ENCODE results near the gene TBX10.
"Not testable (repeated sequence)": the region's sequence is repeated elsewhere in the genome, so short reads cannot be mapped to it uniquely, and the experiment has no call there.

Gene TBX10

DNA sequence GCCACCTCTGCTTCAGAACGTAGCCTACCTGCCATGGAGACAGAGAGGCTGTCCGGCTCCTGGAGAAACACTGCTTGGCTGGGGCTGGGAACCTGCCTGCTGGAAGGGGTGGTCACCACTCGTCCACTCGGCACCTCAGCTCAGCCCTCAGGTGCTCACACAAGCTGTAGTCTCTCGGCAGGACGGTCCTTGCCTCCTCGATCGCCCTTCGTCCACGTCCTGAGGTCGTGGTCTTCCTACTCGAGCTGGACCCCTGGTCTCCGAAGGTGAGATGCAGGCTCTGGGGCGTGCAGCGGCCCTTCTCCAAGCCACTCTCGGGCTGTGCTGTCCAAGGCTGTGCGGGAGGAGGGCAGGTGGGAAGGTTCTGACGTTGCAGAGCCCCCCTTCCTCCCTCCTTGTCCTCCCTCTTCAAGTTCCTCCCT is at the start of gene TBX10:
Gene TBX10 (minus strand): TSS at position 326 of the 422 bp plus-strand sequence. CDS start 291 bp downstream, at position 35.
- H3K27ac ChIP-seq (ENCODE audit: low read length), result no peak within 1 kb of the TSS
- H3K36me3 ChIP-seq (ENCODE audit: control insufficient read depth, low read depth, low read length), result no peaks in the 10 kb centered on the region
- no peak within 1 kb of the TSS for H3K4me3 ChIP-seq (ENCODE audit: low read length)
- H3K27me3 ChIP-seq (ENCODE audit: control insufficient read depth, insufficient read depth, low read length), result peaks cover 17% of the 10 kb centered on the region
- no peaks in the 10 kb centered on the region for H3K9me3 ChIP-seq (ENCODE audit: control insufficient read depth, low read depth, low read length)
- H3K9ac ChIP-seq (ENCODE audit: low read length), result no peak within 1 kb of the TSS
- H3K4me1 ChIP-seq (ENCODE audit: control insufficient read depth, low read depth, low read length), result no peaks in the 10 kb centered on the region

DNA sequence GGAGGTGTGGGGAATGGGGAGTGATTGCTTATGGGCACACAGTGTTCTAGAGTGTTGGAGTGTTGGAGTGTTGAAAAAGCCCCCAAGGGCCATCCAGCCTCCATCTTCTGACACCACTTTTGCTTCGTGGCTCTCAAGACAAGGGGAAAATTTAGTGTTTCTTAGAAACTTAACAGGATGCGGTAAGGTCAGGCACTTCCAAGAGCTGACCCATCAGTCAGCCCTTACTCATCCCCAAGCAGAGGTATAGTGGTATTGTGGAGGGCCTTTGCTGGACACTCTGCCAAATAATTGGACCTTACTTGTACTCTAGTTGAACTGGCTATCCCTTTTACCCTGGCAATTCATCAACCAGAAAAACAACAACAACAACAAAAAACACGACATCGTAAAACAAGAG is 49.6 kb upstream of the TBX10 start:
- H3K4me3 ChIP-seq (ENCODE audit: low read length), result no peak overlapping the region
- H3K27ac ChIP-seq (ENCODE audit: low read length), result no peak overlapping the region
- no peaks in the 10 kb centered on the region for H3K27me3 ChIP-seq (ENCODE audit: control insufficient read depth, insufficient read depth, low read length)

DNA sequence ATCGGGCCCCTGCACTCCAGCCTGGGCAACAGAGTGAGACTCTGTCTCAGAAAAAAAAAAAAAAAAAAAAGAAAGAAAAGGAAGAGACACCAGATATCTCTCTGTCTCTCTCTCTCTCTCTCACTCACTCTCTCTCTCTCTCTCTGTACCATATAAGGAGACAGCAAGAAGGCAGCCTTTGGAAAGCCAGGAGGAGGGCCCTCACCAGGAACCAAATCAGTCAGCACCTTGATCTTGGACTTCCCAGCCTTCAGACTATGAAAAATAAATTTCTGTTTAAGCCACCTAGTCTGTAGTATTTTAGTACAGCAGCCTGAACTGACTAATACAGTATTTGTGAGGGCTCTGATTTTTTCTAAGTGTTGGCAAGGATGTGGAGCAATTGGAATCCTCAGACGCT is 48.4 kb upstream of the TBX10 start:
- Histone ChIP-seq H3K4me1 (ENCODE audit: control insufficient read depth, low read depth, low read length) (peaks cover 6% of the 10 kb centered on the region), H3K27ac (ENCODE audit: low read length) (no peak overlapping the region), H3K27me3 (ENCODE audit: control insufficient read depth, insufficient read depth, low read length) (no peaks in the 10 kb centered on the region), H3K9ac (ENCODE audit: low read length) (no peak overlapping the region), H3K36me3 (ENCODE audit: control insufficient read depth, low read depth, low read length) (no peaks in the 10 kb centered on the region), H3K4me3 (ENCODE audit: low read length) (no peak overlapping the region), H3K9me3 (ENCODE audit: control insufficient read depth, low read depth, low read length) (no peaks in the 10 kb centered on the region)

More for the DNA sequence above, 49.6 kb upstream of the TBX10 start:
- Histone ChIP-seq H3K9me3 (ENCODE audit: control insufficient read depth, low read depth, low read length) (no peaks in the 10 kb centered on the region), H3K4me1 (ENCODE audit: control insufficient read depth, low read depth, low read length) (no peaks in the 10 kb centered on the region), H3K9ac (ENCODE audit: low read length) (no peak overlapping the region), H3K36me3 (ENCODE audit: control insufficient read depth, low read depth, low read length) (no peaks in the 10 kb centered on the region)

DNA sequence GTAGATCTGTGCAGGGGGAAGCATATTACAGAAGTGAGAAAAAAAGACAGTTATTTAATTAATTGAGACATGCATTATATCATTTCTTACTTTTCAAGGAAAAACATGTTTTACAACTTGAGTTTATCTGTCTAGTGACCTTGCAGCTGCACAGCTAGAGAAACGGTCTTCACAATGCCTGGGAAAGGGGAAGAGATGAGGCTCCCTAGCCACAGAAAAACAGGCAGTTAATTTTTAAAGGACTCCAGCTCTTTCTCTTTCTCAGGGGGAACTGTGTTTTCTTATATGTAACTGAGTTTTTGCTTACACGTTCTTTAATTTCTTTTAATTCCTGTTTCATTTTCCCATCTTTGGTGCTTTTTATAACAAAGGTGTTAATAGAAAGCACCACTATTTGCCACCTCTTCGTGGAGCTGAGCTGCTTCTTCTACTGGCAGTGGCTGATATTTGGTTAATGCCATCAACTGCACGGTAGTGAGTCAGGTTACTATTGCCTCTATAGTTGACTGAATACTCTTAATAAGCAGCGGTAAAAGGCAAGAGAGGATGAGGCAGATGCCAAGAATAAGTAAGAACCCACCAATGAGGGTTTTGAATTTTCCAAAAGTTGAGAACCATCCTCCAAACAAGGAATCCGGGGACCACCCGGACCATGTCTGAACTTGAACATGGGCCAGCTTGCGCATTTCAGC is 46.2 kb upstream of the TBX10 start:
- H3K4me3 ChIP-seq (ENCODE audit: low read length); H3K36me3 ChIP-seq (ENCODE audit: control insufficient read depth, low read depth, low read length); H3K4me1 ChIP-seq (ENCODE audit: control insufficient read depth, low read depth, low read length); H3K9me3 ChIP-seq (ENCODE audit: control insufficient read depth, low read depth, low read length); H3K27me3 ChIP-seq (ENCODE audit: control insufficient read depth, insufficient read depth, low read length); H3K27ac ChIP-seq (ENCODE audit: low read length); H3K9ac ChIP-seq (ENCODE audit: low read length): not testable (repeated sequence)

DNA sequence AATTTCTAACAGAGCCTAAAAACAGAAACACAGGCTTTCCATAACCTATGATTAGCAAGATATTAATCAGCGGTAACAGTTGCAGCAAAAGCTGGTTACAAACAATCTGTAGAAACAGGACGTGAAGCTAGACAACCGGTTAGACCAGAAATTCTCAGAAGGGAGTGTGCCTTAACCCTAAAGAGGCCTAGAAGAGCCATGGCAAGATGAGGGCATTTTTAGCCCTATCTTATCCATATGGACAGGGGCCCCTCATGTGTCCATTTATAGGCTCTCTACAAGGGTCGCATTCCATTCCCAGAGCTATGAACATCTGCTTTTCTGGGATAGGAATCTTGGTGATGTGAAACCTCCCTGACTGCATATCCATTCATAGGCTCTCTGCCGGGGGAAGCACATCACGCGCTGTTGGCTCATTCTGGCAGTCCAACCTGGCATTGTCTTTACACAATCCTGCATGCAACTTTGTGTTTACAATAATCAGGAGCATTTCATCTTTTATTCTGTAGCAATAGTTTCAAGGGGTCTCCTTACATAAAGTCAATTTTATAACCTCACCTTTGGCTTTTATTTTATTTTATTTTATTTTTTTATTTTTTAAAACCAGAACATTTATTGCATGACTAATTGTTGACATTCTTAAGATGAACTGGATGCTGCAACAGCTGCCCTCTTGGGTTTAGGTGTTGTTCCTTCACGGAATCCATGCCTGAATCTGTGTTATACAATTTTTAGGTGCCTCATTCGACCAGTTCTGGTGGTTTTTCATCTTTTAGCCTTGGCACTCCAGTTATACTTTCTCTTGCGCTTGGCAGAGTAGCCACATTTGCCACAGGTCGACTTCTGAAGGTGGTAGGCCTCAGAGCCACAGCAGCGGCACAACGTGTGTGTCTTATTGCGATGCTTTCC is 42.8 kb upstream of the TBX10 start:
- H3K27ac ChIP-seq (ENCODE audit: low read length); H3K36me3 ChIP-seq (ENCODE audit: control insufficient read depth, low read depth, low read length); H3K9me3 ChIP-seq (ENCODE audit: control insufficient read depth, low read depth, low read length); H3K4me3 ChIP-seq (ENCODE audit: low read length); H3K9ac ChIP-seq (ENCODE audit: low read length); H3K4me1 ChIP-seq (ENCODE audit: control insufficient read depth, low read depth, low read length); H3K27me3 ChIP-seq (ENCODE audit: control insufficient read depth, insufficient read depth, low read length): not testable (repeated sequence)

DNA sequence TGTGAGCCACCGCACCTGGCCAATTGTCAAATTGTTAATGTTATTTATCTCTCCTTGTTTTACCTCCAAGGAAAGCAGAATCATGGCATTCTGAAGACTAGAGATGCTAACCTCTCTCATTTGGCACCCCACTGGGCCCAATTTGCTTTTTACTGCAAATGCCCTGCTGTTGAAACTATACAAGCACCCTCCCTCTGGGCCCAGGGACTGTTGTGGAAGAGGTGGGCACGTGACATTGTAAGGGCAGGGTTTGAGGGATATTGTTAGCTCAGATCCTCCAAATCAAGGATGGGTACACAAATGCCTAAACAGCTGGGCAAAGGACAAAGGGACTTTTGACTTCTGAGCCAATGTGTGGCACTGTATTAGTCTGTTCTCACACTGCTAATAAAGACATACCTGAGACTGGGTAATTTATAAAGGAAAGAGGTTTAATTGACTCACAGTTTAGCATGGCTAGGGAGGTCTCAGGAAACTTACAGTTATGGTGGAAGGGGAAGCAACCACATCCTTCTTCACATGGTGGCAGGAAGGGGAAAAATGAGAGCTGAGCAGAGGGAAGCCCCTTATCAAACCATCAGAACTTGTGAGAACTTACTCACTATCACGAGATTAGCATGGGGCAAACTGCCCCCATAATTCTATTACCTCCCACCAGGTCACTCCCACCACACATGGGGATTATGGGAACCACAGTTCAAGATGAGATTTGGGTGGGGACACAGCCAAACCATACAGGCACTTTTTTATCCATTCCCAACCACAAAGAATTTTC is 41.3 kb upstream of the TBX10 start:
- Histone ChIP-seq H3K9me3 (ENCODE audit: control insufficient read depth, low read depth, low read length) (no peaks in the 10 kb centered on the region), H3K4me3 (ENCODE audit: low read length) (no peak overlapping the region)

DNA sequence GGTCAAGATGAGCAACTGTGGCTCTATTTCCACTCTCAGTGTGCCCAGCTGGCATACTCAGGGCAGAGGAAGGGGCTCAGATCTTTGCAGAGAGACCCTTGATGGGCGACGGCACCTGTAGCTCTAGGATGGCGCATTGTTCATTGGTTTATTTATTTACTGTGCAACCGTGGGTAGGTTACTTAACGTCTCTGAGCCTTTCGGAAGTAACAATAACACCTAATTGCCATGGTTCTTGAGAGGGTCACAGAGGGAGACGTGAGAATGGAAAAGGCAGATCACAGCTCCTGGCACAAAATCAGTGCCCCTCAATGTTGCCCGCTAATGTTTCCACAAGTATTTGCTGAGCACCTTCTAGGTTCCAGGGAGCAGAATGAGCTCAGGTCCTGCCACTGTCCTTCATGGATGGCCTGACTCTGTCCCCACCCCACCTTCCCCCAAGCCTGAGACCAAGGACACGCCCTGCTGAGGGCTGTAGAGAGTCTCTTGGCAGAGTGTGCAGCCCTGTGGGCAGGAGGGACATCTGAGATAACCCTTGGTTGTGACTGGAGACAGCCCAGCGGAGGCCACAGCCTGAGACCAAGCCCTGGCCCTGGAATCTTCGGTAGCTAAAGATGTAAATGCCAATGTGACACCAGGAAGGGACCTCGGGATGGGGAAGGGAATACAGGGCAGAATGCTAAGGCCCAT is 35.6 kb upstream of the TBX10 start:
- H3K27ac ChIP-seq (ENCODE audit: low read length), result no peak overlapping the region
- no peak overlapping the region for H3K9ac ChIP-seq (ENCODE audit: low read length)
- H3K4me1 ChIP-seq (ENCODE audit: control insufficient read depth, low read depth, low read length), result no peaks in the 10 kb centered on the region

More for the DNA sequence above, 41.3 kb upstream of the TBX10 start:
- no peak overlapping the region for H3K27ac ChIP-seq (ENCODE audit: low read length)
- H3K36me3 ChIP-seq (ENCODE audit: control insufficient read depth, low read depth, low read length), result no peaks in the 10 kb centered on the region
- H3K4me1 ChIP-seq (ENCODE audit: control insufficient read depth, low read depth, low read length), result peaks cover 6% of the 10 kb centered on the region
- H3K27me3 ChIP-seq (ENCODE audit: control insufficient read depth, insufficient read depth, low read length), result no peaks in the 10 kb centered on the region
- H3K9ac ChIP-seq (ENCODE audit: low read length), result no peak overlapping the region

DNA sequence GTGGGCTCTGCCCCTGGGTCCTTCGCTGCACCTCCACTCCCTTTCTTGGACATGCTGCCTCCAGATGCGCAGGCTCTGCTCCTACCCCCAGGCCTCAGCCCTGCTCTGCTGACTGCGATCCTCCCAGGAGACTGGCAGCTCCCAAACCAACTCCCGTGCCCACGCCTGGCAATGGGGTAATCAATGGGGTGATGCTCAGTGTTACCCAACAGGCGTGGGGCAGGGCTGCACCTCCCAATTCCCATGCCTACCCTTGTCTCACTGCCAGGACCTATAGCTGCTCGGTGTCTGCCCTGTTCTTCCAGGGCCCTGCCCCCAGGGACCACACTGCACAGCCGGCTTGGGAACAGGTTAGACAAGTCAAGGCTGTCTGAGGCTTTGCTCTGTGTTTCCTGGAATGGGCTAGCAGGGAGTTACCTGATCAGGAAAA is 34.9 kb upstream of the TBX10 start, which contains the start of gene ALDH3B2:
Gene ALDH3B2 (minus strand): TSS at position 182 of the 430 bp plus-strand sequence. CDS start 7,688 bp downstream, outside the sequence.
- no peak within 1 kb of the TSS for H3K9ac ChIP-seq (ENCODE audit: low read length)
- no peaks in the 10 kb centered on the region for H3K27me3 ChIP-seq (ENCODE audit: control insufficient read depth, insufficient read depth, low read length)
- H3K9me3 ChIP-seq (ENCODE audit: control insufficient read depth, low read depth, low read length), result no peaks in the 10 kb centered on the region
- no peaks in the 10 kb centered on the region for H3K4me1 ChIP-seq (ENCODE audit: control insufficient read depth, low read depth, low read length)
- H3K4me3 ChIP-seq (ENCODE audit: low read length), result no peak within 1 kb of the TSS
- H3K27ac ChIP-seq (ENCODE audit: low read length), result no peak within 1 kb of the TSS
- no peaks in the 10 kb centered on the region for H3K36me3 ChIP-seq (ENCODE audit: control insufficient read depth, low read depth, low read length)

More for the DNA sequence above, 35.6 kb upstream of the TBX10 start:
- H3K4me3 ChIP-seq (ENCODE audit: low read length), result no peak overlapping the region
- H3K27me3 ChIP-seq (ENCODE audit: control insufficient read depth, insufficient read depth, low read length), result no peaks in the 10 kb centered on the region
- H3K36me3 ChIP-seq (ENCODE audit: control insufficient read depth, low read depth, low read length), result no peaks in the 10 kb centered on the region
- H3K9me3 ChIP-seq (ENCODE audit: control insufficient read depth, low read depth, low read length), result no peaks in the 10 kb centered on the region

DNA sequence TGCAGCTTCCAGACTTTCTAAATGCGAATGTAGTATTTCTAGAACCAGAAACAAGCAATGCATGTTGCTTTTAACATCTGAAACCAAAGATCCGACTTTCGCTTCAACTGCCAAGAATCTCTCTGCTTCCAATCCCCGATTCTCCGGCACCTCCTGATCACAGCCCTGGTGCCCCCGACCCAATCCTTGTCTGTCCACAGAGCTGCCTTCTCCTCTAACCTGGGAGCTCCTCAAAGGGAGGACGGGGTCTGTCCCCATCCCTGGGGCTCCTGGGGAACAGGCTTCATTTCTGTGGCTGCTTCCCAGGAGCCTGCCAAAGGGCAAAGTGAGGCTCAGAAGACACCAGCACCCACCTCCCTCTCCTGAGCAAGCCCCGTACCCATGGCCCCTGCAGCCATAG is 34.3 kb upstream of the TBX10 start:
- H3K27ac ChIP-seq (ENCODE audit: low read length), result no peak overlapping the region
- H3K9me3 ChIP-seq (ENCODE audit: control insufficient read depth, low read depth, low read length), result no peaks in the 10 kb centered on the region
- H3K9ac ChIP-seq (ENCODE audit: low read length), result no peak overlapping the region
- no peaks in the 10 kb centered on the region for H3K36me3 ChIP-seq (ENCODE audit: control insufficient read depth, low read depth, low read length)
- no peaks in the 10 kb centered on the region for H3K27me3 ChIP-seq (ENCODE audit: control insufficient read depth, insufficient read depth, low read length)
- no peaks in the 10 kb centered on the region for H3K4me1 ChIP-seq (ENCODE audit: control insufficient read depth, low read depth, low read length)
- H3K4me3 ChIP-seq (ENCODE audit: low read length), result no peak overlapping the region

DNA sequence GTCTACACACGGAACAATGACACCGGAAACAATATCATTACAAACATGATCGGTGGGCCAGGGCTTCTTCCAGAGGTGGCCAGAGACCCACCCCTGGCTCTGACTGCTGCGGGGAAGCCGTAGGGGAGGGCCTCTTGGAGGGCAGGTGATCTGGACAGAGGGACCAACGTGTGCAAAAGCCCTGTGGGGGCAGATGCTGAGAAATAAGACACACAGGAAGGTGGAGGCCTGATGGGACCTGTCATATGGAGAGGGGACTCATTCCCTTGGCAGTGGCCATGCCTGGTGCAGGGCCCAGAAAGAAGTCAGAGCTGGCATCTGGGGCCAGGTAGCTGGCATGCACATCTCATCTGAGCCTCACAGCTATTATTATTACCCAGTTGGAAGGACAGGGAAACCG is 33.8 kb upstream of the TBX10 start:
- Histone ChIP-seq H3K4me1 (ENCODE audit: control insufficient read depth, low read depth, low read length) (no peaks in the 10 kb centered on the region), H3K27me3 (ENCODE audit: control insufficient read depth, insufficient read depth, low read length) (no peaks in the 10 kb centered on the region), H3K36me3 (ENCODE audit: control insufficient read depth, low read depth, low read length) (no peaks in the 10 kb centered on the region), H3K9ac (ENCODE audit: low read length) (no peak overlapping the region), H3K9me3 (ENCODE audit: control insufficient read depth, low read depth, low read length) (no peaks in the 10 kb centered on the region), H3K4me3 (ENCODE audit: low read length) (no peak overlapping the region), H3K27ac (ENCODE audit: low read length) (no peak overlapping the region)

DNA sequence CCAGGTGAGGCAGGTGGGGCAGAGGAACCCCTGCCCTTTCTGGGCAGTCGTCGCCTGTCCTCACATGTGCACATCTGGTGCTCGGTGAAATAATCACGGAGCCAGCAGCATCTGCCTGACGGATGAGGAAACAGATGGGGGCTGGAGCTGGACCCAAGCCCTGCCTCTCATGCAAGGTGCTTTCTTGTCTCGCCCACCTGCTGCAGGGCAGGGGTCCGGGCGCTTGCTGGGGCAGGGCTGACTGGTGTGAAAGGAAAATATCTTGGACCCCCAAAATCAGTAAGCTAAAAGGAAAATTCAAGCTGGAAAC is 31.6 kb upstream of the TBX10 start:
- Histone ChIP-seq H3K36me3 (ENCODE audit: control insufficient read depth, low read depth, low read length) (no peaks in the 10 kb centered on the region), H3K9me3 (ENCODE audit: control insufficient read depth, low read depth, low read length) (no peaks in the 10 kb centered on the region), H3K9ac (ENCODE audit: low read length) (no peak overlapping the region), H3K4me3 (ENCODE audit: low read length) (no peak overlapping the region), H3K27ac (ENCODE audit: low read length) (no peak overlapping the region), H3K4me1 (ENCODE audit: control insufficient read depth, low read depth, low read length) (no peaks in the 10 kb centered on the region), H3K27me3 (ENCODE audit: control insufficient read depth, insufficient read depth, low read length) (no peaks in the 10 kb centered on the region)

All from iPS-18a (cell line).